Activated naive CD8-positive, alpha-beta T cell treated with anti-CD3 and anti-CD28 coated beads, Interleukin-2, amount 50 U/mL, for 24 hours (primary cell): ENCODE results near the gene CPHXL.

ENCODE experiments used
- ATAC-seq: fragments of 150-1000 bp; cut with Tn5 transposase; one replicate; pipeline ENCODE4 v1.10.0; 2021
- DNase-seq: peaks from one replicate; pipeline ENCODE4 v3.0.0; 2021
- H3K27ac Mint-ChIP-seq: one replicate; pipeline ENCODE4 v1.8.0; 2021; ENCODE audit warnings: mild to moderate bottlenecking, mixed read lengths
- H3K27me3 Mint-ChIP-seq: one replicate; pipeline ENCODE4 v1.8.0; 2021; ENCODE audit warnings: mixed read lengths
- H3K36me3 Mint-ChIP-seq: one replicate; pipeline ENCODE4 v1.8.0; 2021; ENCODE audit warnings: low read depth, mixed read lengths
- H3K4me1 Mint-ChIP-seq: one replicate; pipeline ENCODE4 v1.8.0; 2021; ENCODE audit warnings: mixed read lengths
- H3K4me3 Mint-ChIP-seq: one replicate; pipeline ENCODE4 v1.8.0; 2021; ENCODE audit warnings: mild to moderate bottlenecking, moderate library complexity, mixed read lengths
- H3K9me3 Mint-ChIP-seq: one replicate; pipeline ENCODE4 v1.8.0; 2021; ENCODE audit warnings: mixed read lengths

CPHXL gene

GRCh38 chr16:75667503-75667902 is 58.8 kb downstream of the CPHXL start:
- peaks cover under 1% of the 10 kb centered on the region for H3K36me3 Mint-ChIP-seq
- no peak overlapping the region for H3K27ac Mint-ChIP-seq
- DNase-seq = no peak
- no peaks in the 10 kb centered on the region for H3K9me3 Mint-ChIP-seq
- H3K27me3 Mint-ChIP-seq = no peaks in the 10 kb centered on the region
- H3K4me1 Mint-ChIP-seq = no peaks in the 10 kb centered on the region
- ATAC-seq = no peak
- no peak overlapping the region for H3K4me3 Mint-ChIP-seq
